K562 (cell line): Measurements from ENCODE around the gene PCSK5. TPM values are rescaled to one million over a fixed set of nuclear protein-coding genes. Genes with fewer than 3 reads are reported as not detected.

Experiments used
- ATAC-seq: fragments of 200-7000 bp; cut with Tn5 transposase; 3 replicates; pipeline ENCODE4 v1.9.1; 2020; ENCODE audit warnings: moderate library complexity
- BruUV-seq: library from RNA; stranded (reverse); fragments of 400-500 nt; replicated peaks from 2 replicates; lab custom pipeline; 2021; lab: Mats Ljungman, UMichigan
- CTCF ChIA-PET: fragments of 300-600 bp; formaldehyde crosslinking; extraction: SDS; loops from one replicate; lab custom pipeline; 2021; ENCODE audit warnings: low intra/inter-chr PET ratio; lab: Yijun Ruan, JAX
- POLR2A ChIA-PET: fragments of 300-600, 350-650 bp; sonication (Branson Sonifier 250); formaldehyde crosslinking; extraction: SDS; loops from one replicate; lab custom pipeline; 2021; ENCODE audit warnings: antibody characterized with exemption, inconsistent platforms; lab: Yijun Ruan, JAX
- DNase-seq, 4 experiments: peaks; one replicate each; pipeline versions ENCODE4 v3.0.0 to v3.0.0-alpha.2; 2011 to 2018; ENCODE audit warnings: low spot score in 3 of 4, mixed read lengths in 3 of 4; ENCODE audit errors: extremely low read depth in 1 of 4
- FAIRE-seq: peaks from 2 replicates; lab custom pipeline; 2011; peaks lifted over from hg19 to GRCh38; lab: Jason Lieb, UNC
- H2AFZ ChIP-seq: 2 replicates; pipeline ENCODE4 v1.6.0; 2011; ENCODE audit warnings: low read depth, low read length, control low read depth, inconsistent platforms
- H3K27ac ChIP-seq: fragments of 200-600 bp; 3 replicates; pipeline ENCODE4 v1.8.0; 2011; ENCODE audit warnings: low read depth, mild to moderate bottlenecking, control low read depth, inconsistent platforms, low read length, moderate library complexity, mixed read lengths; ENCODE audit errors: extremely low read depth
- H3K27me3 ChIP-seq, 2 experiments: fragments of 300-600 bp in 1 of 2; 2 replicates in 1 of 2; 3 replicates in 1 of 2; pipeline versions ENCODE4 v1.6.0 to v1.8.0; 2011; ENCODE audit warnings: inconsistent platforms in 2 of 2, low read length in 2 of 2, mild to moderate bottlenecking in 1 of 2, mixed read lengths in 1 of 2, moderate library complexity in 1 of 2; ENCODE audit not compliant: control insufficient read depth in 2 of 2, insufficient read depth in 2 of 2
- H3K36me3 ChIP-seq: fragments of 300-600 bp; 3 replicates; pipeline ENCODE4 v1.8.0; 2011; ENCODE audit warnings: mild to moderate bottlenecking, low read length, inconsistent platforms; ENCODE audit not compliant: control insufficient read depth, insufficient read depth
- H3K4me1 ChIP-seq, 2 experiments: fragments of 200-600 bp in 1 of 2; replicated peaks in 1 of 2; 2 replicates in 1 of 2; 3 replicates in 1 of 2; pipeline versions ENCODE4 v1.5.1 to v1.8.0; 2011; ENCODE audit warnings: inconsistent platforms in 2 of 2, low read length in 2 of 2, mild to moderate bottlenecking in 1 of 2, mixed read lengths in 1 of 2, moderate library complexity in 1 of 2; ENCODE audit not compliant: control insufficient read depth in 2 of 2, insufficient read depth in 2 of 2
- H3K4me2 ChIP-seq: 2 replicates; pipeline ENCODE4 v1.6.1; 2011; ENCODE audit warnings: low read length, control low read depth, inconsistent platforms, mixed read lengths; ENCODE audit not compliant: insufficient read depth
- H3K4me3 ChIP-seq: fragments of 200-600 bp; sonication (generic), shearing (Covaris generic); 2 replicates; pipeline ENCODE4 v1.5.1; 2016; ENCODE audit warnings: control low read depth, inconsistent platforms
- H3K79me2 ChIP-seq: fragments of 200-600 bp; 3 replicates; pipeline ENCODE4 v1.8.0; 2011; ENCODE audit warnings: low read length, inconsistent platforms; ENCODE audit not compliant: control insufficient read depth, insufficient read depth
- H3K9ac ChIP-seq, 2 experiments: 2 replicates each; pipeline versions ENCODE4 v1.6.0 to v1.6.1; 2011; ENCODE audit warnings: low read depth in 2 of 2, low read length in 2 of 2, control low read depth in 1 of 2, inconsistent platforms in 1 of 2, mild to moderate bottlenecking in 1 of 2, mixed read lengths in 1 of 2; ENCODE audit not compliant: insufficient read depth in 1 of 2
- H3K9me1 ChIP-seq: one replicate; pipeline ENCODE4 v1.6.0; 2011; ENCODE audit warnings: inconsistent platforms, mild to moderate bottlenecking, low read length, moderate library complexity; ENCODE audit not compliant: control insufficient read depth, insufficient read depth
- H3K9me3 ChIP-seq: replicated peaks from 2 replicates; pipeline ENCODE4 v1.5.1; 2011; ENCODE audit warnings: low read depth, low read length, inconsistent platforms; ENCODE audit not compliant: control insufficient read depth, insufficient read depth
- H4K20me1 ChIP-seq: replicated peaks from 2 replicates; pipeline ENCODE4 v1.6.1; 2011; ENCODE audit warnings: low read length, inconsistent platforms, mixed read lengths; ENCODE audit not compliant: control insufficient read depth, insufficient read depth
- AFF1 ChIP-seq, 2 experiments: fragments of 450-650 bp; IDR thresholded peaks; 2 replicates each; pipeline ENCODE4 v1.6.1; 2018; ENCODE audit warnings: mild to moderate bottlenecking in 2 of 2, low read depth in 1 of 2; ENCODE audit not compliant: partially characterized antibody in 2 of 2
- ATF7 ChIP-seq: fragments of 450-650 bp; IDR thresholded peaks from 2 replicates; pipeline ENCODE4 v1.7.1; 2014; ENCODE audit warnings: mild to moderate bottlenecking, moderate library complexity
- E2F4 ChIP-seq: sonication (generic); formaldehyde crosslinking; IDR thresholded peaks from 2 replicates; pipeline ENCODE4 v1.8.0; 2022; ENCODE audit warnings: mild to moderate bottlenecking, low read depth, missing genetic modification reagents
- MAX ChIP-seq: sonication (generic); formaldehyde crosslinking; IDR thresholded peaks from 2 replicates; pipeline ENCODE4 v1.9.0; 2022; ENCODE audit warnings: mild to moderate bottlenecking, missing genetic modification reagents
- MCM3 ChIP-seq: fragments of 450-650 bp; IDR thresholded peaks from 2 replicates; pipeline ENCODE4 v1.6.1; 2016
- MEIS2 ChIP-seq: fragments of 450-650 bp; IDR thresholded peaks from 2 replicates; pipeline ENCODE4 v1.6.1; 2014; ENCODE audit warnings: mild to moderate bottlenecking; ENCODE audit not compliant: partially characterized antibody
- NR2F6 ChIP-seq: fragments of 450-650 bp; formaldehyde crosslinking; IDR thresholded peaks from 2 replicates; pipeline ENCODE4 v1.4.0; 2020; ENCODE audit warnings: mild to moderate bottlenecking
- PHB2 ChIP-seq: fragments of 450-650 bp; IDR thresholded peaks from 2 replicates; pipeline ENCODE4 v1.6.1; 2017; ENCODE audit warnings: low read depth
- PHTF2 ChIP-seq: fragments of 250-450 bp; sonication (Bioruptor Pico); IDR thresholded peaks from 2 replicates; pipeline ENCODE4 v1.5.0; 2021; ENCODE audit warnings: mild to moderate bottlenecking
- POLR3A ChIP-seq: IDR thresholded peaks from 2 replicates; pipeline ENCODE4 v1.6.1; 2011; ENCODE audit warnings: borderline replicate concordance, mild to moderate bottlenecking, moderate library complexity; ENCODE audit not compliant: insufficient read length, insufficient read depth; ENCODE audit errors: extremely low read depth
- YBX1 ChIP-seq: fragments of 450-650 bp; IDR thresholded peaks from 2 replicates; pipeline ENCODE4 v1.7.1; 2016; ENCODE audit warnings: mild to moderate bottlenecking
- WGBS: fragments of 100-300 bp; shearing (Covaris generic); methylation state at CpG from one replicate; pipeline ENCODE4 v1.1.6; 2016; ENCODE audit warnings: low coverage, mixed read lengths; ENCODE audit not compliant: insufficient coverage; ENCODE audit errors: missing lambda C conversion rate; 5-methylcytosine and 5-hydroxymethylcytosine counted together
- in situ Hi-C: fragments of 300-500 bp; cut with MboI; formaldehyde crosslinking; loops from 4 replicates; pipeline ENCODE4 v1.15.0; 2018; ENCODE audit warnings: inconsistent platforms, mixed read lengths
- intact Hi-C: fragments of 100-400 bp; cut with micrococcal nuclease; formaldehyde crosslinking; loops from 2 replicates; pipeline ENCODE4 v1.14.2; 2022
- polyA plus RNA-seq, 8 experiments: library from polyadenylated mRNA; depleted of rRNA in 4 of 8; stranded (reverse) in 5 of 8; unstranded in 3 of 8; fragments of >200 nt; fragmentation: Nextera tagmentation in 2 of 8; fragmentation: Illumina TruSeq in 1 of 8; extraction: Ambion mirVana in 2 of 8; extraction: Trizol in 1 of 8; gene quantifications; 2 replicates each; pipeline versions ENCODE4 v1.2.1 to v1.2.3, GENCODE V29; 2011 to 2014; ENCODE audit warnings: inconsistent platforms in 1 of 8, missing spikeins in 1 of 8
- total RNA-seq, 7 experiments: library from RNA; depleted of rRNA in 6 of 7; stranded (reverse); fragments of >200 nt in 6 of 7; fragmentation: Illumina TruSeq in 2 of 7; extraction: Trizol in 2 of 7; gene quantifications; 2 replicates each; pipeline versions ENCODE4 v1.2.1 to v1.2.3, GENCODE V29; 2011 to 2021; ENCODE audit warnings: low replicate concordance in 1 of 7
- TF ChIP-seq, protein P1 (sequence below): fragments of 250-450 bp; sonication (Bioruptor Pico); IDR thresholded peaks from 2 replicates; pipeline ENCODE4 v1.9.0; 2021; ENCODE audit warnings: mild to moderate bottlenecking, inconsistent platforms
- TF ChIP-seq, protein P2 (sequence below): IDR thresholded peaks from 2 replicates; pipeline ENCODE4 v1.6.1; 2012; ENCODE audit warnings: low read depth, low read length, improper control_type of control experiment, borderline replicate concordance

Gene PCSK5
- total and polyA plus RNA-seq, 9 of the 15 experiments (the other 6 are each of a cell fraction or from before 2014, with no cell fraction given) = not detected

DNA sequence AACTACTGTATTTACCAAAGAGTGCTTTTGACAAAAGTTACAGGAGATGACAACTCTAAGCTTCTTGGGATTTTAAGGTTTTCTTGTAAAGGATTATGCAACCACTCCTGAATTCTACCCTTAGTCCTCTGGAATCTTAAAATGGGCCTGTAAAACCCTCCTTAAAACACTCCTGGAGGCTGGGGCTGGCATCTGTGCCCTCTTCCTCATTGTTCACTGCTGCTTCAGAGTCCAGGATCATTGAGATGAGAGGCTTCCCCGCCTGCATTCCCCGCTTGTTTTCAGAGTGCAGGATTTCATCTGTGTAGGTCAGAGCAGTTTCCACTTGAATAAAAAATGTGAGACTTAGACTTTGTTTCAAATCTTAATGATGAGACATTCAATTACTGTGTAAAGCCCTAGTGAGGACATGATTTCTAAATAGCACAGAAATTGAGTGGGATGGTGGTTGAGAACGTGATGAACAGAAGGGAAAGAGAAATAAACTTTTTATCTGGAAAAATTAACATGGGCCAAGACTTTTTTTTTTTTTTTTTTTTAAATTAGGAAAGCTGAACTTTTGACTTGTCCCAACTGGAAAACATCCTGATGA is 40.4 kb downstream of the PCSK5 start:
- in situ Hi-C loops (no loop called here), intact Hi-C loops (no loop called here)
- H3K9ac ChIP-seq = no peak overlapping the region
- no peaks in the 10 kb centered on the region for H3K27me3 ChIP-seq
- H3K4me2 ChIP-seq = no peak overlapping the region
- ChIA-PET CTCF (no interaction called here), POLR2A (interaction anchor here (0.8 kb wide), 1 partner anchor 16 kb away, joined by 7 read pairs; no protein-coding TSS in a partner anchor)
- no peaks in the 10 kb centered on the region for H3K9me3 ChIP-seq
- DNase-seq (no peak), ATAC-seq (no peak), FAIRE-seq (no peak)
- no peaks in the 10 kb centered on the region for H3K79me2 ChIP-seq
- no peaks in the 10 kb centered on the region for H4K20me1 ChIP-seq
- no peak overlapping the region for H2AFZ ChIP-seq
- no TSS peak for BruUV-seq
- no peaks in the 10 kb centered on the region for H3K4me1 ChIP-seq
- WGBS = 0% methylated on average over 3 of the region's 3 CpGs
- H3K27ac ChIP-seq = no peak overlapping the region
- no peaks in the 10 kb centered on the region for H3K9me1 ChIP-seq
- no peak overlapping the region for H3K4me3 ChIP-seq
- no peaks in the 10 kb centered on the region for H3K36me3 ChIP-seq
- TF ChIP-seq, protein P1, sequence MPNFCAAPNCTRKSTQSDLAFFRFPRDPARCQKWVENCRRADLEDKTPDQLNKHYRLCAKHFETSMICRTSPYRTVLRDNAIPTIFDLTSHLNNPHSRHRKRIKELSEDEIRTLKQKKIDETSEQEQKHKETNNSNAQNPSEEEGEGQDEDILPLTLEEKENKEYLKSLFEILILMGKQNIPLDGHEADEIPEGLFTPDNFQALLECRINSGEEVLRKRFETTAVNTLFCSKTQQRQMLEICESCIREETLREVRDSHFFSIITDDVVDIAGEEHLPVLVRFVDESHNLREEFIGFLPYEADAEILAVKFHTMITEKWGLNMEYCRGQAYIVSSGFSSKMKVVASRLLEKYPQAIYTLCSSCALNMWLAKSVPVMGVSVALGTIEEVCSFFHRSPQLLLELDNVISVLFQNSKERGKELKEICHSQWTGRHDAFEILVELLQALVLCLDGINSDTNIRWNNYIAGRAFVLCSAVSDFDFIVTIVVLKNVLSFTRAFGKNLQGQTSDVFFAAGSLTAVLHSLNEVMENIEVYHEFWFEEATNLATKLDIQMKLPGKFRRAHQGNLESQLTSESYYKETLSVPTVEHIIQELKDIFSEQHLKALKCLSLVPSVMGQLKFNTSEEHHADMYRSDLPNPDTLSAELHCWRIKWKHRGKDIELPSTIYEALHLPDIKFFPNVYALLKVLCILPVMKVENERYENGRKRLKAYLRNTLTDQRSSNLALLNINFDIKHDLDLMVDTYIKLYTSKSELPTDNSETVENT = no peak
- TF ChIP-seq ATF7 (no peak), PHTF2 (CRISPR knock-in tag) (no peak), PHB2 (no peak), MAX (CRISPR knock-in tag) (no peak), YBX1 (no peak), NR2F6 (no peak), MCM3 (no peak), MEIS2 (no peak), POLR3A (no peak), AFF1 (IDR thresholded peaks at IDR 0.05; ENCODE audit: low read depth in 1 of 2, partially characterized antibody in 2 of 2) (no peak), E2F4 (no peak)
- TF ChIP-seq, protein P2, sequence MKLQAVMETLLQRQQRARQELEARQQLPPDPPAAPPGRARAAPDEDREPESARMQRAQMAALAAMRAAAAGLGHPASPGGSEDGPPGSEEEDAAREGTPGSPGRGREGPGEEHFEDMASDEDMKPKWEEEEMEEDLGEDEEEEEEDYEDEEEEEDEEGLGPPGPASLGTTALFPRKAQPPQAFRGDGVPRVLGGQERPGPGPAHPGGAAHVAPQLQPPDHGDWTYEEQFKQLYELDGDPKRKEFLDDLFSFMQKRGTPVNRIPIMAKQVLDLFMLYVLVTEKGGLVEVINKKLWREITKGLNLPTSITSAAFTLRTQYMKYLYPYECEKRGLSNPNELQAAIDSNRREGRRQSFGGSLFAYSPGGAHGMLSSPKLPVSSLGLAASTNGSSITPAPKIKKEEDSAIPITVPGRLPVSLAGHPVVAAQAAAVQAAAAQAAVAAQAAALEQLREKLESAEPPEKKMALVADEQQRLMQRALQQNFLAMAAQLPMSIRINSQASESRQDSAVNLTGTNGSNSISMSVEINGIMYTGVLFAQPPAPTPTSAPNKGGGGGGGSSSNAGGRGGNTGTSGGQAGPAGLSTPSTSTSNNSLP = no peak
